NCI-H1694 (cell line): Measurements from ENCODE around the gene HTATIP2.
"Not testable (repeated sequence)": the region's sequence is repeated elsewhere in the genome, so short reads cannot be mapped to it uniquely, and the experiment has no call there.

ENCODE experiments used
- DNase-seq: peaks from one replicate; lab custom pipeline; 2025; lab: John Stamatoyannopoulos, UW

The HTATIP2 gene

GRCh38 chr11:20372081-20372626 is 8.6 kb downstream of the HTATIP2 start:
- DNase-seq = no peak

DNA sequence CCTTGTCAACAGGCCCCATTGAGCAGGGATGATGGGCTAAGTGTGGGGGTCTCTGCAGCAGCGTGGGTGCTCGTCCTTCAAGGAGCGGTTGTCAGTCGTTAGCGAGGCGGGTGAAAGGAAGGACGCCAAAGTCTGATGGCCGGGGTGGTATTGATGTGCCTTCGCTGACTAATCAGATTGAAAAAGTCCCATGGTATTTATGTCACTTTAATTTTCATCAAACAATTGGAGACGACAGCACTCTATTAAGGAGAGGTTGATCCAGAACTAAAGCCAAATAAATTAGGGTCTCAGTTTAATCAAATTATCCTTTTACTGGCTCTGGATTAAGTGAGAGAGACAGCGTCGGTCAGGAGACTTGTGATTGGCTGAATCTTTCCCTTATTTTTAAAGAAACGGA is 9.6 kb downstream of the HTATIP2 start:
- DNase-seq = no peak

DNA sequence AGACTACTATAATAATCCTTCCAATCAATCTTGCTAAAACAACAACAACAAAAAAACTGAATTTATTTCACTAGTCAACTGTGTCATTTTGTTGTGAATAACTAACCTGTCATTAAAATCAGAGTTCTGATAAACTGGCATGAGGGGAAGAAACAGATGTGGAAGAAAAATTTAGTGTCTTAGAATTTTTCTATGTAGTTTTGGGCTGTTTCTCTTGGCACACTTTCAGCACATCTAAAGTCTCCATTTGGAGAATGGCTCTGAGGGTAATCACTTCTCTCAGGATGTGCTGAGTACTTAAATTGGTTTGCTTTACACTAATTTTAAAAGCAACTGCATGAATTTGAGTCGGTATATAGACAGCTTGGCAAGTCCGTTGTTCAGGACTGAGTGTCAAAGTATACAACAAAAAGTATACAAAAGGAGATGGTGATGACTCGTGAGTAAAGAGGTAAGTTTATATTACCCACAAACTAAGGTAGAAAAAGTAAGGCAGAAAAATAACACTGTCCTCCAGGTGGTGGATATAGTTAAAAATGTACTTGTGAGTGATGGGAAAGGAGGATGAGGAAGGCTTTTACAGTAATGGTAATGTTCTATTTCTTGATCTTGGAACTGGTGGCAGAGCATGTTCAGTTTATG is 10.2 kb downstream of the HTATIP2 start:
- DNase-seq = no peak

- no peak for DNase-seq
Observed at GRCh38 chr11:20374741-20375300, 11.3 kb downstream of the HTATIP2 start.

DNA sequence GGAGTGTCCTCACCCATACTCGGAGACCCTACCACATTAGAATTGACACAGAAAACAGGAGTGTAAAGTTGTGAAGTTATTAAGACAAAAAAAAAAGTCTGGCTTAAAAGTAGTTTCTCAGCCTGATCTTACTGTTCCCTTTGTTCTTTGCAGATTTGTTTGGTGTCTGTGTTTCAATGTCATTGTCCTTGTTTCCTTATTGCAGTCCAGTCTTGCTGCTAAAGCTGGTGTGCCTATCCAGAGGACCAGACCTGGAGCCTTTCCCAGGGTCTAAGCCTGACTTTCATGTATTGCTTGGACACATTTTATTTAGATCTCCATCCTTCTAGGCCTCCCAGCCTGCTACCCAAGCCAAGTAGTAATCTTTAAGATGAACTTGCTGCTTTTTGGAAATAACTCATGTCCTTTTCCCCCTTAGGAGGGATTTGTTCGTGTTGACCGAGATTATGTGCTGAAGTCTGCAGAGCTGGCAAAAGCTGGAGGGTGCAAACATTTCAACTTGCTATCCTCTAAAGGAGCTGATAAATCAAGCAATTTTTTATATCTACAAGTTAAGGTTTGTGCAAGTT is 12.7 kb downstream of the HTATIP2 start:
- no peak for DNase-seq

GRCh38 chr11:20385996-20386395 is 22.5 kb downstream of the HTATIP2 start:
- DNase-seq = not testable (repeated sequence)

DNA sequence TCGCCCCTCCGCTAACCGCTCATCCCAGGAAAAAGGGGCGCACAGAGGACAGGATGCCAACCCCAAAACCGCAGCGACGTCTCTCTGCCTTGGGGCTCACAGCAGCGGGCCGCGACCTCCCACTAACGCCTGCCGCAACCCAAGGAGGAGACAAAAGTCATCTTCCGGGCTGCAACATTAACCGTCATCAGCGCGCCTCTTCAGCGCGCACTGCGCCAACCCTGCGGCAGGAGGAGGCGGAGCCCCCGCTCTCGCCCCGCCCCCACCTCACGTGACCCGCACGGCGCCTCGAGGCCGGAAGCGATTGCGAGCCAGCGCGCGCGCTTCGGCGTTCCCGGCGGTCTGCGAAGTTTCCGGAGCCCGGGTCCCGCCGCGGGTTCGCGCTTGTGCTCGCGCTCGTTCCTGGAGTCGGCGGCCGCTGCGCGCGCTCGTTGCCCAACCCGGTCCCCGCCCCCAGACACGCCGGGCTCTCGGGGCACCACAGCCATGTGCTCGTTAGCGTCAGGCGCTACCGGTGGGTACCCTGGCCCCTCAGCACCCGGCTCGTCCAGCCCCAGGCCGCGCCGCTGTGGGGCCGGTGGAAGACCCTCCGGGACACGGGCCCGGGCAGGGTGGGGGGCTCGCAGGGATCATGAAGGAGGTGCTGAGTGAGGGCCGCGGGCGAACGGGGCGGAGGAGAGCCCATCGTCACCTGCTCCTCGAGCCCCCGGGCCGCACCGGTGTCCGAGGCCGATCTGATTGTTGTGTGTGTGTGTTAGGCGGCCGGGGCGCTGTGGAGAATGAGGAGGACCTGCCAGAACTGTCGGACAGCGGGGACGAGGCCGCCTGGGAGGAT is 24.0 kb downstream of the HTATIP2 start, which contains the start of gene PRMT3:
PRMT3 (plus strand) TSS at position 456 of the 835 bp plus-strand sequence; CDS start at position 487, 31 bp downstream.
- DNase-seq = peak; percentile 73

GRCh38 chr11:20388096-20389055 is 24.9 kb downstream of the HTATIP2 start:
- no peak for DNase-seq

DNA sequence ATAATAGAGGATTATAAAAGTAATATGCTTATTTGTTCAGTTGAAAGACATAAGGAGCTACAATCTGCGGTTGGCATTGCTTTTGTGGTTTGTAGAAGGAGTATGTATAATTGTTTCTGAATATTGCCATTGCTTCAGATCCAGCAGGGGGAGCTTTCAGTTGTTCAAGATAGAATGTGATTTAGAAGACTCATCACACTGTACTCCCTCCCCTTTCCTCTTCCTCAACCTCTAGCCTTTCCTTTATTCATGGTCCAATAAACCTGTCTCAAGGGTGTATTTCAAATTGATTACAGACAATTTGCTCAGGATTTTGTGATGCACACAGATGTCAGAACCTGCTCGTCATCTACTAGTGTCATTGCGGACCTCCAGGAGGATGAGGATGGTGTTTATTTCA is 33.8 kb downstream of the HTATIP2 start:
- DNase-seq = peak; percentile 23

GRCh38 chr11:20399498-20399897 is 36.0 kb downstream of the HTATIP2 start:
- no peak for DNase-seq

DNA sequence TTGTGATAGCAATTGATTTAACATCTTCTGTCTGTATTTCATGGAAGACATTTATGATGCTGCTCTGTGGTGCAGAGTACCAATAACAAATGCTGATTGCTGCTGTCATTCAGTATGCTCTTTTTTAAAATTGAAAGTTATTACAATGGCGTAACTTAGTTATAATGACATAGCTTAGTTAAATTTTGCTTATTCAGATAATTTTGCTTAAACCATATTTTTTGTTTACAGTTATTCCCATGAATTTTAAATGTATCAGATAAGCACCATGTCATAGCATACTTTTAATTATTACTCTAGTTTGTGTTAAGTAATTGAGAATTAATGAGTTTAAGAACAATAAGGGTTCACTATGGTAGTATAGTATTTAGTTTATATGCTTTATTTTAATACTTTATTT is 39.5 kb downstream of the HTATIP2 start:
- no peak for DNase-seq

- DNase-seq = no peak
Observed at GRCh38 chr11:20406484-20406883, 43.0 kb downstream of the HTATIP2 start.

DNA sequence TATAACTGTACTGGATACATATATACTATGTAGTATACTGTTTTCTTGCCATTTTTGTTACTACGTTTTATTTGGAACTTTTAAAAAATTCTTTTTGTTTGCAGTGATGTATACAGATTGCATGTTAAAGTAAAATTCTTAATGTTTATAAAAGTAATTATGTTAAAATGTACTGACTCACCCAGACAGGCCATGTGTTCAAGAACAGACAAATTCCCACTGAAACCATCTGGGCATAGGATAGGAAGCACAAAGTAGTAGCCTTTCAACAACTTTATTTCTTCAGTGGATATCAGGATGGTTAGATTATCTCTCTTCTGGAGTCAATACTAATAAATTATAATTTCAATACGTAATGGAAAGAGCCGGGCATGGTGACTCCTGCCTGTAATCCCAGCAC is 43.8 kb downstream of the HTATIP2 start:
- no peak for DNase-seq

GRCh38 chr11:20415432-20415831 is 51.9 kb downstream of the HTATIP2 start:
- DNase-seq = no peak

DNA sequence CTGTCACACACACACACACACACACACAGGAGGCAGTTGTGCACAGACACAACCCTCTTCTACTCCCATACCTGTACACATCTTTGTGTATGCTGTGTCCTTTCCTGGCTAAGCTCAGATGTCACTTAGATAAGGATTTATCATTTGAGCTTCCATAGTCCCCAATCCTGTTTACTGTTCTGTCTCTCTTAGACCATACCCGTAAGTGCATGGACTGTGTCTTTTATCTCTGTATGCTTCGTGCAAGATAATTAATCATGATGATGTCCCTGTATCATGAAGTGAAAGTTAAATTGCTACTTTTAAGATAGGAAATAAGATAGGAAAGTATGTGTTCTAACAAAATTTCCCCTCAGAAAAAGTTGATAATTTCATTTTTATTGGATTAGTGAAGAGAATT is 54.3 kb downstream of the HTATIP2 start:
- DNase-seq = no peak

GRCh38 chr11:20421946-20422345 is 58.4 kb downstream of the HTATIP2 start:
- DNase-seq = no peak

DNA sequence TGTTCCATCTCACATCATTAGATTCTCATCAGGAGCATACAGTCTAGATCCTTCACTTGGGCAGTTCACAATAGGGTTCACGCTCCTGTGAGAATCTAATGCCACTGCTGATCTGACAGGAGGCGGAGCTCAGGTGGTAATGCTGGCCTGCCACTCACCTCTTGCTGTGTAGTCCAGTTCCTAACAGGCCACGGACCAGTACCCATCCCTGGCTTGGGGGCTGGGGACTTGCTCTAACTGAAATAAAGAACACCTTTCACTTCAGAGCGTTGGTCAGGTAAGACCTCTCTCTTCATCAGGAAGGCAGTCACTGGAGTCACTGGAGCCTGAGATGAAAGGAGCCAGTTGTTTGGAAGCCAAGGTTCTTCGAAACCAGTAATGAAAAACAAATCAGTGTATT is 65.7 kb downstream of the HTATIP2 start:
- DNase-seq = no peak
